ENCODE results near the gene DNAJA3. TPM values are rescaled to one million over a fixed set of nuclear protein-coding genes. Genes with fewer than 3 reads are reported as not detected.
A peak's percentile ranks its signal among the peaks of the same experiment; 100 is the strongest.

Gene DNAJA3
- total RNA-seq, 1 donor from 2014 or later = 72.7 TPM

- no peak for DNase-seq (ENCODE audit: low read depth)
Measured at GRCh38 chr16:4404967-4405696, 20.5 kb upstream of the DNAJA3 start.

GRCh38 chr16:4407543-4408322, 17.9 kb upstream of the DNAJA3 start:
- peak; percentile 89 for DNase-seq (ENCODE audit: low read depth)

DNA sequence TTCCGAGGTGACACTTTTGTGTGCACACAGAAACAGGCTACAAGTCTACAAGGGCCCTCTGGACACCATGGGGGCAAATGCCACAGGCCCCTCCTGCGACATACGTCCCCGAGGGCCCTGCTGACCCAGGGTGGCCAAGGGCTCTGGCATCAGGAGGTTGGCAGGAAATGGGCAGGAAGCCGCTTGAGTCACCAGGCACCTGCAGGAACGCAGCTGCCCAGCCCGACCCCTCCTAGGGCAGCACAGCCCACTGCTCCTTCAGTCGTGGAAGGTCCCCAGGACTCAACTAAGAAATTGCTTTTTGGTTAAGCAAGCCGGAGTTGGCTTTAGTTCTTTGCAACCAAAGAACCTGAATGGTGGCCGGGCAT, 17.4 kb upstream of the DNAJA3 start:
- DNase-seq (ENCODE audit: low read depth) = no peak

GRCh38 chr16:4409081-4409932, 16.4 kb upstream of the DNAJA3 start:
- peak; percentile 99 for DNase-seq (ENCODE audit: low read depth)

DNA sequence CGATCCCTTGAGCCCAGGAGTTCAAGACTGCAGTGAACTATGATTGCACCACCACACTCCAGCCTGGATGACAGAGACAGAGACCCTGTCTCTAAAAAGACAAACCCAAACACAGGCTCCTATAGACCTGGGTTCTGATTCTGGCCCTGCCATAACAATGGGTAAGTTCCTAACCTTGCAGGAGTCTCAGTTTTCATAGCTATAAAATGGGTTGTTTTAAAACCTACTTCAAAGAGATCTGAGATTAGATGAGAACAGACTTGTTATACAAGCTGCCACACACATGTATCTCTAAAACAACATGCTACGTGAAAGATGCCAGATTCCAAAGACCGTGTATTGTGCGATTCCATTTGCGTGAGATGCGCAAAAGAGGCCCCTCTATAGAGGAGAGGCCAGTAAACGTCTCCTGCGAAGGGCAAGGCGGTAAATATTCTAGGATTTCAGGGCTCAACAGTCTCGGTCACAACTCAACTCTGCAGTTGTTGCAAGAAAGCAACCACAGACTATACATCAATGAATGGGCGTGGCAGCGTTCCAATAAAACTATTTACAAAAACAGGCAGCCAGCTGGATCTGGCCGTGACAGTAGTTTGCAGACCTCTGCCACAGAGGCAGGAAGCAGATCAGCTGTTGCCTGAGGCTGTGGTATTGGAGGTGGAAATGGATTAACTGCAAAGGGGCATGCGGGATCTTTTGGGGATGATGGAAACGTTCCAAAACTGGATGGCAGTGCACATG, 15.2 kb upstream of the DNAJA3 start:
- DNase-seq (ENCODE audit: low read depth) = peak; percentile 98

- DNase-seq (ENCODE audit: low read depth) = peak; percentile 87
Measured at GRCh38 chr16:4411684-4412083, 14.0 kb upstream of the DNAJA3 start.

DNA sequence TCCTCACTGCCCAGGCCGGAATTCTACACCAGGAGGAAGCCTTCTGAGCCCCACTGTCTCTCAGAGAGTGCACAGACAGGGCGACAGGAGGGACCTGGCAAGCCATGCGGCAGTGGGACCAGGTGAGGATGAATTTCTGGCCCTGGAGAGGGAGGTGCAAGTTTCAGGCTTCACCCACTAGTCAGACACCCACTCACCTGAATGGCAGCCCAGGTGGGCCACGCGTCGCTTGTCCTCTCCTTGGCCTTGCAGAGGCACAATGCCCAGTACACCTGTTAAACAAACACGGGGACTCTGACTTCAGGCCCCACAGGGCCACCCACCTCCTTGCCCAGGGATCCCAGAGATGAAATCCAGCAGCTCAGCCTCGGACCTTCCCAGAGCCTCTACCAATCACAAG, 13.5 kb upstream of the DNAJA3 start:
- DNase-seq (ENCODE audit: low read depth) = no peak

- peak; percentile 57 for DNase-seq (ENCODE audit: low read depth)
Measured at GRCh38 chr16:4412854-4413253, 12.8 kb upstream of the DNAJA3 start.

- DNase-seq (ENCODE audit: low read depth) = peak; percentile 30
Measured at GRCh38 chr16:4414187-4414917, 11.3 kb upstream of the DNAJA3 start.

GRCh38 chr16:4415538-4416199, 10.0 kb upstream of the DNAJA3 start:
- DNase-seq (ENCODE audit: low read depth) = peak; percentile 57

DNA sequence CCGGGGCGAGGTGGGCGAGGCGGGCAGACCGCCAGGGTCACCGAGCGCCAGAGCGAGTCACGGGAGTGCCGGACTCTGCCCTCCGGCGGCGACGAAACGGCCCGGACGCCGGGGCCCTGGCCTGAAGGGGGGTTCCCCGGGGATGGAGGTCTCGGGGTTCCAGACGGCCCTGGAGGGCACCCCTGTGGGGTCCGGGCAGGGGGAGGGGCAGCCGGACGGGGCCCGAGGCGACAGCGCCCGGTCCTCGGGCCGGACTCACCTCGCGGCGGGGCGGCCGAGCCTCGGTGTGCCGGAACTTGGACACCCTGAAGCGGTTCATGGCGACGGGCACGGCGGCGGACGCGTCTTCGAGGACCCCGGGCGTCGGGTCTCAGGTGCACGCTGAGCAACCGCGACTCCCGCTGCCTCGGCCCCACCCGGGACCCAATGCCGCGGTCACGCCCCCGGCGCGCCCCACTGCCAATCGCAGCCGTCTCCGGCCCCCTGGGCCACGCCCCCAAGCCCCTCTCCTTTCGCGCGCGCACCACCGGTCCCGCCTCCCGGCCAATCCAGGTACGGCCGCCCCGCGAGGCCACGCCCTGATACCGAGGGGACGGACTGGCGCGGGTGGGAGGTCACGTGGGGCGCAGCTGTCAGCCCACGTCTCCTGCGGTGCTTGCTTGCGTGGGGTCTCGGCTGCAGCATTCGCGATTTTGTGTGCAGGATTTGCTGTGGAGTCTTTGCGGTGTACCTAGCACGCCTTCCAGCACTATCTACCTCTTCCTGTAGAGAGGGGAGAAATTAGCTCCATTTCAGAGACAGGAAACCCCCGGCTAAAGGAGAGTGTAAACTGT, 9.3 kb upstream of the DNAJA3 start, which contains the start of gene CORO7:
TSS of gene CORO7 (minus strand) at position 397 of the 833 bp plus-strand sequence. CDS start at position 319, 78 bp downstream.
- peak; percentile 96 for DNase-seq (ENCODE audit: low read depth)

DNA sequence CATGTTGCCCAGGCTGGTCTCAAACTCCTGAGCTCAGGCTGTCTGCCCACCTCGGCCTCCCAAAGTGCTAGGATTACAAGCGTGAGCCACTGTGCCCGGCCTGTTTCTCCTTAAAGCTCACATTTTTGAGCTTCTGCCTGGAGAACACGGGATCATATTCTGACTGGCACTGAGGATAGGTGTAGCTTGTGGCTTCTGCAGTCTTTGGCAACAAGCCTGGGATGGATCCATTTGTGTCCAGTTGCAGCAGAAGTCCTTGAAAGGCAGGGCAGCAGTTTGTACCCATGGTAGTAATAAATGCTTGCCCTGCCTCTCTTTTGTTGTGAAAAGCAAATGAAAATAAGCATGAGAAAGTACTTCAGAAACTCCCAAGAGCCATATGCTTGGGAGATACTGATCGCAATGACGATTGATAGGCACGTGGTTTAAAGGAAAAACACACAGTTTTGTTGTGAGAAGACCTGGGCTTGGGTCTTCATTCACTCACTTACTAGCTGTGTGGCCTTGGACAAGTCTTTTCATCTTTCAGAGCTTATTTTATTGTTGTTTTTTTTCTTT, 6.2 kb upstream of the DNAJA3 start:
- DNase-seq (ENCODE audit: low read depth) = peak; percentile 27

DNA sequence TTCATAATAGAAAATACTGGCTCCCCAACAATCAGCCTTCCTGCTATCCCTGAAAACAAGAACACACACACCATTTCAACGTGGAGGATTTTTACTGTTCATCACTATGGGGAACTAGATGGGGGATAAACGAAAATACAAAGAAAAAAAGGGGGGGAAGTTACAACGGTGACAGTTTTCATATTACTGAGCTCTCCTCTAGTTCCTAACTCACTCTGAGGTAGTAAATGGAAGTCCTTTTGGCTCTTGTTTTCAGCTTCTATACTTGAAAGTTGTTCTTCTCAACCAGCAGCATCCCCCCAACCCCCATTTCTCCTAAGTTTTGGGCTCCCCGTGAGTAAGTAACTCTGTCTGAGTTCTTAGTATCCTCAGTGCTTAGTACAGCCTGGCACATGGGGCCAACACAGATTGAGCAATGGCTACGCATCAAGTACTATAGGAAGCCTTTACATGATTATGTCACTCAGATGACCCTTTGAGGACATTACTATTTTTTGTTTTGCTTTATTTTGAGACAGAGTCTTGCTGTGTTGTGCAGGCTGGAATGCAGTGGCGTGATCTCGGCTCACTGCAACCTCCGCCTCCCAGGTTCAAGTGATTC, 5.1 kb upstream of the DNAJA3 start:
- no peak for DNase-seq (ENCODE audit: low read depth)

DNA sequence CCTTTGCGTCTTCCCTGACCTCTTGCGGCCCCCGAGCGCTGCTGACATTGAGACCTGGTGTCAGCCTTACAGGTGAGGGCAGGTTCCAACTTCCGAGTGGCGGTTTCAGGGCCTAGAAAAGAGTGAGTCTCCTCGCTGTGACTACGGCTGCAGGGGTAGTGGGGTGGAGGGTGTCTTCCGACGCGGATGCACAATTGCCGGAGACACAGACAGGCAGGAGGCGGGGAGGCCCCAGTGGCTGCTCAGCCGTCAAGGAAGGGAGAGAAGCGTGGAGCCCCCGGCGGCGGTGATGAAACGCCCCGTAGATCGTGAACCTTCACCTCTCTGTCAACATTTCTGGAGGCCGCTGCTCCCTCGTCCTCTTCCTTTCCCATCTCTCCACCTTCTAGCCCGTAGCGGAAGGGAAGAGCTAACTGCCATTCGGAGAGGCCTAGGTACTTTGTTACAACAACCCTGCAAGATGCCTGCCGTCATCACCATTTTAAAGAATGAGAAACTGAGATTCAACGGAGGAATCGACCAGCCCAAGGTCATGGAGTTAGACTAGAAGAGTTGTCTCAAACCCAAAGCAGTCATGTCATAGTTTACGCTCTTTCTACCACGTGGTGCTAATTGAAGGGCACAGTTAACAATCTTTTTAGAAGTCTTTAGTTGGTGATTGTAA, 485 bp downstream of the DNAJA3 start:
- no peak for DNase-seq (ENCODE audit: low read depth)

DNA sequence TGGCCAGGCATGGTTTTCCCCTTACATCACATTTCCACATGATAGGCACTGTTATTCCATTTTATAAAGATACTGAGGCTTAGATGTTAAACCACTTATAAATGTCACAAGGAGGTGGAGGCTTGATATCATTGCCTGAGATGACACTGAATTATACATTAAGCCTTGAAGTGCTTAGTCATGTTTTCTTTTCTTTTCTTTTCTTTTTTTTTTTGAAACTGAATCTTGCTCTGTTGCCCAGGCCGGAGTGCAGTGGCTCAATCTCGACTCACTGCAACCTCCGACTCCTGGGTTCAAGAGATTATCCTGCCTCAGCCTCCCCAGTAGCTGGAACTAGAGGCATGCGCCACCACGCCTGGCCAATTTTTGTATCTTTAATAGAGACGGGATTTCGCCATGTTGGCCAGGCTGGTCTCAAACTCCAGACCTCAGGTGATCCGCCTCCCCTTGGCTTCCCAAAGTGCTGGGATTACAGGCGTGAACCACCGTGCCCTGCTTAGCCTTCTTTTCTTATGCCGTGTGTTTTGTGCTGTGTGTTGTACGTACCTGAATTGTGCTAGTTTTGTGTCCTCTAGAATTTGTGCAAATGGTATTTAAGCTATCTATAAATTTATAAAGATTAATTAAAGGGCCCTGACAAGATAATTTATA, 1.2 kb downstream of the DNAJA3 start:
- no peak for DNase-seq (ENCODE audit: low read depth)

DNA sequence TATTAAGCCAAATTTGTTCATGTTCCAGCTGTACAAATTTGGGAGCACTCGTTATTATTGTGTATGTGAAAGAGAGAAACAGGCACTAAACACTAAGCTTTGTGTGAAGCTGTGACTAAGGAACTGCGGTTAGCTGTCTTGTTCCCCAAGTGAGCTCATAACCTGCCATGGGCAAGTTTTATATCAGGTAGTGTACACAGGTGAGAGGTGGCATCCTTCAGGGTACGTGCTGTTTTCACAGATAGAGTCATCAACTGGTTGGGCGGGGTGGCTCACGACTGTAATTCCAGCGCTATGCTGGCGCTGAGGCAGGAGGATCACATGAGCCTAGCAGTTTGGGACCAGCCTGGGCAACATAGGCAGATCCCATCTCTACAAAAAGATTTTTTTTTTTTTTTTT, 2.8 kb downstream of the DNAJA3 start:
- DNase-seq (ENCODE audit: low read depth) = no peak

DNA sequence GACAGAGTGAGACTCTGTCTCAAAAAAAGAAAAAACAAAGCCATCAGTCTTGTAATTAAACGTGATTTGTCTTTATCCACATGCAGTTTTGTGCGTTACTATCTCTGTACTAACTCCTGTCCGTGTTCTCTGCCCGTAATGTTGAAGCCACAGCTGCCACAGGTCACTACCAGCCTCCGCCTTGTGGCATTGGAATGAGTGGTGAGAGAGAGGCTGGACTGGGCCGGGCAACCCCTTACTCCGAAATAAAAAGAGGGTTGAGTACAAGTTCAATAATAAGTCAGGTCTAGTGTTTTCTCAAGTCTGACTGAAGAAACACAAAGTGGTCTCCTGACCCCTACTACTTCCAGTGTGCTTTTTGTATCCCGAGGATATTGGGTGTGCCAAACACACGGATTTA, 5.4 kb downstream of the DNAJA3 start:
- no peak for DNase-seq (ENCODE audit: low read depth)

Data from myocyte (in vitro differentiated cells).